Measurements from ENCODE around the gene ARHGAP29. TPM values are rescaled to one million over a fixed set of nuclear protein-coding genes. Genes with fewer than 3 reads are reported as not detected.

The ARHGAP29 gene
- total and polyA plus RNA-seq, 2 of the 8 experiments (the other 6 are each of a cell fraction or from before 2014, with no cell fraction given), result 0.57 to 3.2 TPM

DNA sequence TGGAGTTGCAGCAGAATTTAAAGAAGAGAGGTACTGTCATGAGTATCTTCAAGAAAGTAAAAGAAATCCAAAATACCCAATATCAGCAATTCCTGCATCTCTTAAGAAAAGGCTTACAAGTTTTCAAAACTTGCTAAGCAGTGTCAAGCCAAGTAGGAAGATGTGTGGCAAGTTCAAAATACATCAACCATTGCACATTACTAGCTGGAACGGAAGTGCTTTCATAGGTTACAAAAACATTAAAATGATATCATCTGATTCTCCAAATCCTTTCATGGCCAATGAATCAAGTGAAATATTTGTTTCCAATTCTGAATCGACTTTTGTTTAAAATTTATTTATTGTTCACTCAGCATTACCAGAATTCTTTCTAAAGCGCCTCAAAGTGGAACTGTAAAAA is 110.7 kb downstream of the ARHGAP29 start:
- H3K4me1 ChIP-seq (replicated peaks in 1 of 4; ENCODE audit: control insufficient read depth in 3 of 4, insufficient read depth in 4 of 4, low read length in 3 of 4), result peaks cover 0 to 7% (median 2%) of the 10 kb centered on the region in 4 experiments; a peak in 2 of 7 replicates
- H4K91ac ChIP-seq (replicated peaks; ENCODE audit: insufficient read length, low read length), result no peak overlapping the region
- H2AFZ ChIP-seq (ENCODE audit: low read length), result no peak overlapping the region
- no peak overlapping the region for H2BK5ac ChIP-seq (ENCODE audit: low read depth, low read length)
- no peak for DNase-seq (ENCODE audit: low read depth in 1 of 2, low spot score in 2 of 2)
- H3K9me3 ChIP-seq (ENCODE audit: insufficient read depth in 2 of 2, low read depth in 1 of 2, low read length in 1 of 2), result no peaks in the 10 kb centered on the region
- no peaks in the 10 kb centered on the region for H3K79me2 ChIP-seq (ENCODE audit: control insufficient read depth in 1 of 2, insufficient read depth in 2 of 2, low read length in 2 of 2)
- no peak overlapping the region for H3K4me2 ChIP-seq (ENCODE audit: insufficient read depth in 1 of 2, low read depth in 2 of 2, low read length in 2 of 2)
- no peak overlapping the region for H2AK5ac ChIP-seq (ENCODE audit: low read depth, low read length)
- H4K5ac ChIP-seq (ENCODE audit: insufficient read length, low read depth, low read length), result no peak overlapping the region
- no peak overlapping the region for H2BK12ac ChIP-seq (ENCODE audit: low read depth, low read length)
- no peak overlapping the region for H3K14ac ChIP-seq (ENCODE audit: insufficient read length)
- 91% methylated on average over 3 of the region's 3 CpGs; no CpG with 5 or more reads in 1 of the 2 experiments for WGBS, 2 experiments (ENCODE audit: extremely low coverage in 1 of 2, insufficient coverage in 1 of 2, insufficient read length in 1 of 2, insufficient replicate concordance in 2 of 2, low coverage in 1 of 2, low lambda C conversion rate in 2 of 2, missing lambda C conversion rate in 1 of 2)
- no peak for FAIRE-seq
- H3K79me1 ChIP-seq (ENCODE audit: low read depth, low read length), result no peaks in the 10 kb centered on the region
- no peak overlapping the region for H2BK15ac ChIP-seq (ENCODE audit: low read length)
- no peak overlapping the region for H3K56ac ChIP-seq (replicated peaks; ENCODE audit: insufficient read length, low read depth, low read length)
- no peak overlapping the region for H3K9ac ChIP-seq (replicated peaks in 1 of 4; ENCODE audit: extremely low read depth in 1 of 4, low read depth in 3 of 4, low read length in 3 of 4)
- no peaks in the 10 kb centered on the region for H3K23me2 ChIP-seq (ENCODE audit: low read depth, low read length)
- H4K20me1 ChIP-seq (replicated peaks in 1 of 2; ENCODE audit: control insufficient read depth in 1 of 2, insufficient read depth in 2 of 2, low read length in 2 of 2), result no peaks in the 10 kb centered on the region
- H3K27me3 ChIP-seq (replicated peaks in 1 of 4; ENCODE audit: control insufficient read depth in 3 of 4, extremely low read depth in 1 of 4, insufficient read depth in 3 of 4, low read length in 3 of 4), result no peaks in the 10 kb centered on the region
- POLR2A ChIA-PET (ENCODE audit: partially characterized antibody), result no interaction called here
- no peak overlapping the region for H4K8ac ChIP-seq (ENCODE audit: extremely low read depth, insufficient read depth, low read length)
- H2BK120ac ChIP-seq (replicated peaks; ENCODE audit: low read depth, low read length), result no peak overlapping the region
- no peak overlapping the region for H3K4me3 ChIP-seq (ENCODE audit: extremely low read depth in 1 of 4, insufficient read depth in 2 of 4, low read depth in 3 of 4, low read length in 4 of 4)
- CTCF ChIA-PET (ENCODE audit: partially characterized antibody), result interaction anchor here (0.6 to 1.6 kb wide), 3 partner anchors 27 to 130 kb away, joined by 3 to 6 read pairs (median 3); no protein-coding TSS in a partner anchor
- no peak overlapping the region for H3K4ac ChIP-seq (replicated peaks; ENCODE audit: insufficient read length, low read depth, low read length)
- no peak overlapping the region for H3K27ac ChIP-seq (ENCODE audit: low read depth, low read length)
- H3K36me3 ChIP-seq (ENCODE audit: control insufficient read depth in 2 of 4, insufficient read depth in 4 of 4, low read length in 3 of 4), result no peaks in the 10 kb centered on the region
- H2BK20ac ChIP-seq (ENCODE audit: low read length), result no peak overlapping the region
- no peak overlapping the region for H3K18ac ChIP-seq (ENCODE audit: extremely low read depth, low read length)
- no peak overlapping the region for H3K23ac ChIP-seq (ENCODE audit: insufficient read length)
- TF ChIP-seq SRF (IDR thresholded peaks at IDR 0.05; ENCODE audit: low read depth, low read length) (no peak), KDM1A (IDR thresholded peaks at IDR 0.05; ENCODE audit: borderline replicate concordance, low read length) (no peak), CBX5 (IDR thresholded peaks at IDR 0.05; ENCODE audit: low read depth, low read length) (no peak), GABPA (IDR thresholded peaks at IDR 0.05; ENCODE audit: borderline replicate concordance, insufficient read depth, low read length) (no peak), HDAC6 (IDR thresholded peaks at IDR 0.05; ENCODE audit: low read depth, low read length) (no peak), SIX5 (IDR thresholded peaks at IDR 0.05; ENCODE audit: low read depth, low read length) (no peak), ATF2 (IDR thresholded peaks at IDR 0.05; ENCODE audit: low read length) (no peak), CTBP2 (IDR thresholded peaks at IDR 0.05; ENCODE audit: borderline replicate concordance, insufficient read depth, insufficient read length, low read length) (no peak), RBBP5 (IDR thresholded peaks at IDR 0.05; ENCODE audit: borderline replicate concordance, low read depth, low read length) (no peak), SIRT6 (IDR thresholded peaks at IDR 0.05; ENCODE audit: low read length) (no peak), BACH1 (IDR thresholded peaks at IDR 0.05; ENCODE audit: low read length) (no peak), NANOG (IDR thresholded peaks at IDR 0.05; ENCODE audit: insufficient read depth, low read depth, low read length, poor library complexity, severe bottlenecking) (no peak)
- TF ChIP-seq, protein P1, sequence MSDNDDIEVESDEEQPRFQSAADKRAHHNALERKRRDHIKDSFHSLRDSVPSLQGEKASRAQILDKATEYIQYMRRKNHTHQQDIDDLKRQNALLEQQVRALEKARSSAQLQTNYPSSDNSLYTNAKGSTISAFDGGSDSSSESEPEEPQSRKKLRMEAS (IDR thresholded peaks at IDR 0.05), result no peak
